Skin epidermis (tissue), 12 donors: ENCODE measurements around the gene SMU1.
"Not testable (repeated sequence)": the region's sequence is repeated elsewhere in the genome, so short reads cannot be mapped to it uniquely, and the experiment has no call there.

Experiments
- H3K27ac ChIP-seq, 21 experiments: fragments of 200-600 bp; sonication (generic) in 11 of 21; one replicate each; pipeline ENCODE4 v1.5.0; 2020; ENCODE audit warnings: mild to moderate bottlenecking in 3 of 21, inconsistent platforms in 2 of 21, moderate library complexity in 2 of 21
- H3K4me3 ChIP-seq, 7 experiments: fragments of 200-600 bp; sonication (generic) in 2 of 7; one replicate each; pipeline ENCODE4 v1.5.0; 2020; ENCODE audit warnings: inconsistent platforms in 2 of 7, mild to moderate bottlenecking in 2 of 7, moderate library complexity in 1 of 7

SMU1 gene

GRCh38 chr9:33106827-33107621 is 30.6 kb upstream of the SMU1 start:
- H3K27ac ChIP-seq, result peak overlapping the region in 20 of 21 experiments; percentile 34 to 86 (median 75)
- H3K4me3 ChIP-seq, result no peak overlapping the region

GRCh38 chr9:33106372-33106771 is 29.9 kb upstream of the SMU1 start:
- H3K27ac ChIP-seq, result peak overlapping the region in 18 of 21 experiments; percentile 34 to 86 (median 76)
- H3K4me3 ChIP-seq, result no peak overlapping the region

- H3K27ac ChIP-seq, result peak overlapping the region in 10 of 21 experiments; percentile 70 to 85 (median 77)
- H3K4me3 ChIP-seq, result no peak overlapping the region
Measured at GRCh38 chr9:33105959-33106358, 29.5 kb upstream of the SMU1 start.

- Histone ChIP-seq H3K4me3 (no peak overlapping the region), H3K27ac (no peak overlapping the region)
Measured at GRCh38 chr9:33105504-33105903, 29.0 kb upstream of the SMU1 start.

- Histone ChIP-seq H3K4me3 (no peak overlapping the region), H3K27ac (no peak overlapping the region)
Measured at GRCh38 chr9:33104401-33104800, 27.9 kb upstream of the SMU1 start.

GRCh38 chr9:33103501-33104281 is 27.2 kb upstream of the SMU1 start:
- peak overlapping the region in 2 of 21 experiments; percentile 12 to 38 for H3K27ac ChIP-seq
- no peak overlapping the region for H3K4me3 ChIP-seq

GRCh38 chr9:33102551-33103210 is 26.2 kb upstream of the SMU1 start:
- H3K4me3 ChIP-seq, result no peak overlapping the region
- H3K27ac ChIP-seq, result peak overlapping the region in 4 of 21 experiments; percentile 7 to 70 (median 50)

- Histone ChIP-seq H3K4me3 (no peak overlapping the region), H3K27ac (peak overlapping the region in 16 of 21 experiments; percentile 0 to 70 (median 46))
Measured at GRCh38 chr9:33101104-33101951, 24.9 kb upstream of the SMU1 start.

GRCh38 chr9:33099754-33100153 is 23.3 kb upstream of the SMU1 start:
- Histone ChIP-seq H3K27ac (no peak overlapping the region), H3K4me3 (no peak overlapping the region)

GRCh38 chr9:33097192-33097591 is 20.7 kb upstream of the SMU1 start:
- no peak overlapping the region for H3K27ac ChIP-seq
- H3K4me3 ChIP-seq, result no peak overlapping the region

- Histone ChIP-seq H3K27ac (no peak overlapping the region), H3K4me3 (no peak overlapping the region)
Measured at GRCh38 chr9:33092634-33093033, 16.2 kb upstream of the SMU1 start.

GRCh38 chr9:33085672-33086071 is 9.2 kb upstream of the SMU1 start:
- H3K4me3 ChIP-seq, H3K27ac ChIP-seq: not testable (repeated sequence)

- Histone ChIP-seq H3K4me3 (no peak overlapping the region), H3K27ac (peak overlapping the region in 6 of 21 experiments; percentile 9 to 81 (median 54))
Measured at GRCh38 chr9:33082538-33083326, 6.3 kb upstream of the SMU1 start.

- no peak overlapping the region for H3K4me3 ChIP-seq
- H3K27ac ChIP-seq, result peak overlapping the region in 7 of 21 experiments; percentile 70 to 83 (median 81)
Measured at GRCh38 chr9:33082128-33082527, 5.7 kb upstream of the SMU1 start.

- Histone ChIP-seq H3K4me3 (peak overlapping the region in 2 of 7 experiments; percentile 5 to 8), H3K27ac (peak overlapping the region in 20 of 21 experiments; percentile 6 to 85 (median 74))
Measured at GRCh38 chr9:33081128-33081851, 4.8 kb upstream of the SMU1 start.

GRCh38 chr9:33080534-33080933 is 4.1 kb upstream of the SMU1 start:
- Histone ChIP-seq H3K4me3 (peak overlapping the region in 1 of 7 experiments; percentile 5), H3K27ac (peak overlapping the region in 20 of 21 experiments; percentile 6 to 85 (median 74))

- peak overlapping the region in 1 of 21 experiments; percentile 12 for H3K27ac ChIP-seq
- H3K4me3 ChIP-seq, result no peak overlapping the region
Measured at GRCh38 chr9:33068991-33069390, 7.5 kb downstream of the SMU1 start.
